GM12892 (cell line): ENCODE data around the gene ZGLP1.
A peak's percentile ranks its signal among the peaks of the same experiment; 100 is the strongest.

Source experiments
- POLR2A ChIP-seq: IDR thresholded peaks from 2 replicates; pipeline ENCODE4 v1.6.1; 2011; ENCODE audit warnings: low read depth, low read length, control low read depth
- POLR2AphosphoS5 ChIP-seq: IDR thresholded peaks from 2 replicates; pipeline ENCODE4 v1.6.1; 2011; ENCODE audit warnings: low read depth, low read length, control low read depth
- TAF1 ChIP-seq: IDR thresholded peaks from 2 replicates; pipeline ENCODE4 v1.6.1; 2011; ENCODE audit warnings: low read depth, mild to moderate bottlenecking, control low read depth, low read length, borderline replicate concordance

GRCh38 chr19:10271543-10272086 is 38.0 kb downstream of the ZGLP1 start:
- peak; percentile 55; the same call in 1 of the 2 replicates for TF ChIP-seq POLR2AphosphoS5
- TF ChIP-seq POLR2A: 0 out of 2 replicates have a peak, but pooled peaks have one; percentile 37
- TF ChIP-seq TAF1: peak; percentile 42; the same call in 1 of the 2 replicates
